ENCODE results near the gene NTRK1. TPM values are rescaled to one million over a fixed set of nuclear protein-coding genes. Genes with fewer than 3 reads are reported as not detected.

Gene NTRK1
- total RNA-seq, 1 experiment from 2014 or later, result 0.89 TPM

DNA sequence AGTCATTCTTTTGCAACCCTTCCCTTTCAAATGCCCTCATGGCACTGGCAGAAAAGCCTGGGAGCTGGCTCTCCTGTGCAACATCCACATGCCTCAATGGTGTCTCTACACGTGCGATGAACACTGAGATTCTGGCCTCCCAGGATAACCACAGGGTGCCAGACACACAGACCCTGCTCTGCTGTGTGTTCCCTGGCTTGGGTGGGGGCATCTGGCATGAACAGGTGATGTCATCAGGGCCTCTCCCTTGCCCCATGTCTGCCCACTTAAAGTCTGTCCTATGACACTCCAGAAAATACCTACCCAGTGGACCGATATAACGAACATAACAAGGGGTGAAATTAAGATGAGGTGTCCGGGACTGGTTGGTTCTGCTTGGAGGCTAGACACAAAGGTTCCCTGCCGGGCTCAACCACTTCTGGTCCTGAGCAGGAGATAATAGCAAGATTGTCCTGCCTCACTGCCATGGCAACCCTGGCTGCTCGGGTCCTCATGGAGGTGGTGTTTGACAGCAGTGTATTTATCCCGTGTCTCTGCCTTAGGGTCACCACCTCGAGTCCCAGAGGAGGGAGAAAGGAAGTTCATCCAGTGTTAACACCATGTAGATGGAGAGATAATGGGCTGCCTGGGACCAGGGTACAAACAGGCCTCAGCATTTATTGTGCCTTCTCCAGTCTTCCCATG lies 21.1 kb upstream of the NTRK1 start:
- H3K9me3 ChIP-seq (ENCODE audit: control insufficient read depth in 1 of 2, insufficient read depth in 1 of 2, low read depth in 1 of 2, low read length in 2 of 2), result no peaks in the 10 kb centered on the region
- no peak overlapping the region for H3K9ac ChIP-seq (ENCODE audit: low read length)
- no peak overlapping the region for H3K4me2 ChIP-seq (ENCODE audit: low read length)
- no peak for DNase-seq (ENCODE audit: low read depth, low spot score)
- ChIA-PET CTCF (interaction anchor here (1.0 to 4.5 kb wide), 9 partner anchors 8 to 88 kb away, joined by 3 to 44 read pairs (median 4); partner anchors contain the start of genes INSRR and NTRK1), RAD21 (ENCODE audit: low non-redundant PET in 1 of 2, low total read pairs in 2 of 2, uncharacterized antibody in 2 of 2, unreplicated experiment in 2 of 2) (interaction anchor here in 1 of 2 experiments (1.4 kb wide), 1 partner anchor 27 kb away, joined by 3 read pairs; no protein-coding TSS in a partner anchor), POLR2A (interaction anchor here (0.6 kb wide), 1 partner anchor 51 kb away, joined by 3 read pairs; no protein-coding TSS in a partner anchor)
- no peaks in the 10 kb centered on the region for H3K36me3 ChIP-seq (ENCODE audit: control insufficient read depth in 1 of 2, insufficient read depth in 2 of 2, low read length in 2 of 2)
- no peaks in the 10 kb centered on the region for H3K9me2 ChIP-seq (ENCODE audit: insufficient read depth)
- no peaks in the 10 kb centered on the region for H3K27me3 ChIP-seq (ENCODE audit: insufficient read depth, low read length)
- H2AFZ ChIP-seq (ENCODE audit: low read depth, low read length, poor library complexity, severe bottlenecking), result no peak overlapping the region
- H3K4me3 ChIP-seq (replicated peaks in 1 of 2; ENCODE audit: low read depth in 1 of 2, low read length in 2 of 2), result no peak overlapping the region
- H4K20me1 ChIP-seq (ENCODE audit: insufficient read depth), result no peaks in the 10 kb centered on the region
- no peaks in the 10 kb centered on the region for H3K4me1 ChIP-seq (ENCODE audit: control insufficient read depth in 1 of 2, insufficient read depth in 2 of 2, low read length in 2 of 2)
- no peaks in the 10 kb centered on the region for H3K79me2 ChIP-seq (ENCODE audit: insufficient read depth, low read length)
- BruUV-seq (replicated peaks), result no TSS peak
- ATAC-seq, result no peak
- no peak overlapping the region for H3K27ac ChIP-seq (ENCODE audit: low read depth, low read length)
- TF ChIP-seq, protein P1, sequence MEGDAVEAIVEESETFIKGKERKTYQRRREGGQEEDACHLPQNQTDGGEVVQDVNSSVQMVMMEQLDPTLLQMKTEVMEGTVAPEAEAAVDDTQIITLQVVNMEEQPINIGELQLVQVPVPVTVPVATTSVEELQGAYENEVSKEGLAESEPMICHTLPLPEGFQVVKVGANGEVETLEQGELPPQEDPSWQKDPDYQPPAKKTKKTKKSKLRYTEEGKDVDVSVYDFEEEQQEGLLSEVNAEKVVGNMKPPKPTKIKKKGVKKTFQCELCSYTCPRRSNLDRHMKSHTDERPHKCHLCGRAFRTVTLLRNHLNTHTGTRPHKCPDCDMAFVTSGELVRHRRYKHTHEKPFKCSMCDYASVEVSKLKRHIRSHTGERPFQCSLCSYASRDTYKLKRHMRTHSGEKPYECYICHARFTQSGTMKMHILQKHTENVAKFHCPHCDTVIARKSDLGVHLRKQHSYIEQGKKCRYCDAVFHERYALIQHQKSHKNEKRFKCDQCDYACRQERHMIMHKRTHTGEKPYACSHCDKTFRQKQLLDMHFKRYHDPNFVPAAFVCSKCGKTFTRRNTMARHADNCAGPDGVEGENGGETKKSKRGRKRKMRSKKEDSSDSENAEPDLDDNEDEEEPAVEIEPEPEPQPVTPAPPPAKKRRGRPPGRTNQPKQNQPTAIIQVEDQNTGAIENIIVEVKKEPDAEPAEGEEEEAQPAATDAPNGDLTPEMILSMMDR (IDR thresholded peaks at IDR 0.05 in 2 of 3, conservative IDR thresholded peaks at IDR 0.05 in 1 of 3; ENCODE audit: borderline replicate concordance in 1 of 3, insufficient read depth in 1 of 3, low read depth in 2 of 3, low read length in 2 of 3), result no peak
- TF ChIP-seq POLR2AphosphoS5 (IDR thresholded peaks at IDR 0.05; ENCODE audit: low read depth, low read length) (no peak), CBX3 (IDR thresholded peaks at IDR 0.05; ENCODE audit: low read depth) (no peak), EZH2phosphoT487 (IDR thresholded peaks at IDR 0.05; ENCODE audit: borderline replicate concordance) (no peak), ZNF274 (IDR thresholded peaks at IDR 0.05; ENCODE audit: low read depth, low read length) (no peak), RAD21 (IDR thresholded peaks at IDR 0.05; ENCODE audit: low read depth) (no peak)
- intact Hi-C loops (cut with micrococcal nuclease), result loop anchor here (2.0 kb wide), 1 partner anchor 51 kb away; no protein-coding TSS in a partner anchor

All from HCT116 (cell line).